Endothelial cell of umbilical vein (primary cell): ENCODE results near the gene ANKFN1.

Experiments
- JUN ChIP-seq: IDR thresholded peaks from 2 replicates; pipeline ENCODE4 v1.6.1; 2011; ENCODE audit warnings: borderline replicate concordance, low read depth; ENCODE audit not compliant: insufficient read length, insufficient read depth
- MYC ChIP-seq: IDR thresholded peaks from one replicate; pipeline ENCODE4 v1.6.1; 2011; ENCODE audit warnings: mild to moderate bottlenecking, low read depth, low read length
- POLR2A ChIP-seq: IDR thresholded peaks from 2 replicates; pipeline ENCODE4 v1.6.1; 2012; ENCODE audit warnings: low read depth, mild to moderate bottlenecking, control low read depth, low read length
- TF ChIP-seq, protein P1 (sequence below), 2 donors: IDR thresholded peaks; 1 replicate in 1 of 2; 2 replicates in 1 of 2; pipeline ENCODE4 v1.5.1; 2011; ENCODE audit warnings: low read length in 2 of 2, mild to moderate bottlenecking in 2 of 2, moderate library complexity in 2 of 2, control low read depth in 1 of 2, inconsistent platforms in 1 of 2, low read depth in 1 of 2; ENCODE audit not compliant: insufficient read depth in 1 of 2; ENCODE audit errors: extremely low read depth in 1 of 2

DNA sequence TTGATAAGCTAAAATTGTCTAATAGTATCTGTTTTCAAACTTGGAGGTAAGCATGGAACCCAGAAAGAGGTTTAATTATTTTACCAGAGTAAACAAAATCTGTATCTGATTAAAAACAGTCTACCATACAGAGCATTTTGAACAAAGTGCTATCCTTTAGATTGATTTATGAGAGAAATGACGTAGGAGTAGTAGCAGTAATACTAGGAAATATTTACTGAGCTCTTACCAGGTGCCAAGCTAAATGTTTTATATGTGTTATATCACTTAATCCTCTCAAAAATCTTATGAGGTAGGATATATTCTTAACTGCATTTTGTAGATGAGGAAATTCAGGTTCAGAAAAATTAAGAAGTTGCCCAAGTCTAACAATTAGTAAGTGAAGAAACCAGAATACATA lies 253.8 kb downstream of the ANKFN1 start:
- TF ChIP-seq POLR2A = no peak
- no peak for TF ChIP-seq MYC
- TF ChIP-seq, protein P1, sequence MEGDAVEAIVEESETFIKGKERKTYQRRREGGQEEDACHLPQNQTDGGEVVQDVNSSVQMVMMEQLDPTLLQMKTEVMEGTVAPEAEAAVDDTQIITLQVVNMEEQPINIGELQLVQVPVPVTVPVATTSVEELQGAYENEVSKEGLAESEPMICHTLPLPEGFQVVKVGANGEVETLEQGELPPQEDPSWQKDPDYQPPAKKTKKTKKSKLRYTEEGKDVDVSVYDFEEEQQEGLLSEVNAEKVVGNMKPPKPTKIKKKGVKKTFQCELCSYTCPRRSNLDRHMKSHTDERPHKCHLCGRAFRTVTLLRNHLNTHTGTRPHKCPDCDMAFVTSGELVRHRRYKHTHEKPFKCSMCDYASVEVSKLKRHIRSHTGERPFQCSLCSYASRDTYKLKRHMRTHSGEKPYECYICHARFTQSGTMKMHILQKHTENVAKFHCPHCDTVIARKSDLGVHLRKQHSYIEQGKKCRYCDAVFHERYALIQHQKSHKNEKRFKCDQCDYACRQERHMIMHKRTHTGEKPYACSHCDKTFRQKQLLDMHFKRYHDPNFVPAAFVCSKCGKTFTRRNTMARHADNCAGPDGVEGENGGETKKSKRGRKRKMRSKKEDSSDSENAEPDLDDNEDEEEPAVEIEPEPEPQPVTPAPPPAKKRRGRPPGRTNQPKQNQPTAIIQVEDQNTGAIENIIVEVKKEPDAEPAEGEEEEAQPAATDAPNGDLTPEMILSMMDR (IDR thresholded peaks at IDR 0.05; ENCODE audit: extremely low read depth in 1 of 2, insufficient read depth in 1 of 2, low read depth in 1 of 2, low read length in 2 of 2) = no peak
- no peak for TF ChIP-seq JUN
